ENCODE data around the gene PKP4. TPM values are rescaled to one million over a fixed set of nuclear protein-coding genes. Genes with fewer than 3 reads are reported as not detected.

The PKP4 gene
- total and polyA plus RNA-seq, 2 donors (not counting 1 experiment from before 2014, with no cell fraction given): 2.0 to 13.3 TPM

- Histone ChIP-seq H3K27ac (ENCODE audit: low read length in 2 of 2) (no peak overlapping the region), H3K4me1 (ENCODE audit: control insufficient read depth in 2 of 2, insufficient read depth in 2 of 2, low read length in 2 of 2) (no peaks in the 10 kb centered on the region), H3K27me3 (replicated peaks in 1 of 4; ENCODE audit: control extremely low read depth in 1 of 4, control insufficient read depth in 3 of 4, insufficient read depth in 4 of 4, low read length in 3 of 4) (no peaks in the 10 kb centered on the region), H3K4me2 (replicated peaks; ENCODE audit: low read depth, low read length, poor library complexity, severe bottlenecking) (no peak overlapping the region), H3K9ac (ENCODE audit: low read length) (no peak overlapping the region), H2AFZ (ENCODE audit: insufficient read depth, low read depth, low read length, poor library complexity, severe bottlenecking) (no peak overlapping the region), H3K9me3 (ENCODE audit: control extremely low read depth in 1 of 3, control insufficient read depth in 2 of 3, insufficient read depth in 1 of 3, low read length in 2 of 3) (no peaks in the 10 kb centered on the region), H3K36me3 (replicated peaks in 1 of 2; ENCODE audit: control extremely low read depth in 1 of 2, control insufficient read depth in 1 of 2, extremely low read depth in 1 of 2, insufficient read depth in 2 of 2, low read length in 1 of 2) (no peaks in the 10 kb centered on the region), H3K4me3 (ENCODE audit: control extremely low read depth in 1 of 5, extremely low read depth in 1 of 5, insufficient read depth in 1 of 5, low read depth in 2 of 5, low read length in 4 of 5) (no peak overlapping the region), H3K79me2 (ENCODE audit: control insufficient read depth, insufficient read depth, low read length) (no peaks in the 10 kb centered on the region), H4K20me1 (ENCODE audit: control insufficient read depth, insufficient read depth, low read length, poor library complexity, severe bottlenecking) (no peaks in the 10 kb centered on the region)
- ChIA-PET CTCF (no interaction called here), POLR2A (no interaction called here)
- Mint-ChIP-seq H3K27me3 (peaks cover 4% of the 10 kb centered on the region), H3K4me3 (no peak overlapping the region), H3K9me3 (ENCODE audit: insufficient read depth) (no peaks in the 10 kb centered on the region), H3K27ac (no peak overlapping the region), H3K4me1 (no peaks in the 10 kb centered on the region)
- no peak for TF ChIP-seq EZH2 (IDR thresholded peaks at IDR 0.05; ENCODE audit: borderline replicate concordance, insufficient read depth, low read depth, low read length, poor library complexity, severe bottlenecking)
- TF ChIP-seq CTCF (IDR thresholded peaks at IDR 0.05): no peak
- intact Hi-C loops (cut with micrococcal nuclease): no loop called here
- DNase-seq: no peak
- no peak for ATAC-seq (ENCODE audit: low read depth)
- 93% methylated on average over 11 of the region's 12 CpGs for WGBS (ENCODE audit: insufficient coverage)
Measured at GRCh38 chr2:158723921-158724802, 267.4 kb downstream of the PKP4 start.

GRCh38 chr2:158724803-158725381 lies 268.1 kb downstream of the PKP4 start:
- H3K79me2 ChIP-seq (ENCODE audit: control insufficient read depth, insufficient read depth, low read length): no peaks in the 10 kb centered on the region
- intact Hi-C loops (cut with micrococcal nuclease): no loop called here
- H3K9me3 ChIP-seq (ENCODE audit: control extremely low read depth in 1 of 3, control insufficient read depth in 2 of 3, insufficient read depth in 1 of 3, low read length in 2 of 3): no peaks in the 10 kb centered on the region
- TF ChIP-seq EZH2 (IDR thresholded peaks at IDR 0.05; ENCODE audit: borderline replicate concordance, insufficient read depth, low read depth, low read length, poor library complexity, severe bottlenecking) (no peak), CTCF (IDR thresholded peaks at IDR 0.05) (no peak)
- Mint-ChIP-seq H3K4me3 (no peak overlapping the region), H3K9me3 (ENCODE audit: insufficient read depth) (no peaks in the 10 kb centered on the region), H3K4me1 (no peaks in the 10 kb centered on the region), H3K27me3 (peaks cover 4% of the 10 kb centered on the region), H3K27ac (no peak overlapping the region)
- H3K9ac ChIP-seq (ENCODE audit: low read length): no peak overlapping the region
- H3K36me3 ChIP-seq (replicated peaks in 1 of 2; ENCODE audit: control extremely low read depth in 1 of 2, control insufficient read depth in 1 of 2, extremely low read depth in 1 of 2, insufficient read depth in 2 of 2, low read length in 1 of 2): no peaks in the 10 kb centered on the region
- H2AFZ ChIP-seq (ENCODE audit: insufficient read depth, low read depth, low read length, poor library complexity, severe bottlenecking): no peak overlapping the region
- H4K20me1 ChIP-seq (ENCODE audit: control insufficient read depth, insufficient read depth, low read length, poor library complexity, severe bottlenecking): no peaks in the 10 kb centered on the region
- no peak overlapping the region for H3K4me2 ChIP-seq (replicated peaks; ENCODE audit: low read depth, low read length, poor library complexity, severe bottlenecking)
- ChIA-PET CTCF (no interaction called here), POLR2A (no interaction called here)
- no peaks in the 10 kb centered on the region for H3K4me1 ChIP-seq (ENCODE audit: control insufficient read depth in 2 of 2, insufficient read depth in 2 of 2, low read length in 2 of 2)
- ATAC-seq (ENCODE audit: low read depth) (no peak), DNase-seq (no peak)
- H3K4me3 ChIP-seq (ENCODE audit: control extremely low read depth in 1 of 5, extremely low read depth in 1 of 5, insufficient read depth in 1 of 5, low read depth in 2 of 5, low read length in 4 of 5): no peak overlapping the region
- 77% methylated on average over 5 of the region's 8 CpGs for WGBS (ENCODE audit: insufficient coverage)
- no peak overlapping the region for H3K27ac ChIP-seq (ENCODE audit: low read length in 2 of 2)
- no peaks in the 10 kb centered on the region for H3K27me3 ChIP-seq (replicated peaks in 1 of 4; ENCODE audit: control extremely low read depth in 1 of 4, control insufficient read depth in 3 of 4, insufficient read depth in 4 of 4, low read length in 3 of 4)
